GM21367 (cell line): Measurements from ENCODE around the gene BEST3.
"Not testable (repeated sequence)": the region's sequence is repeated elsewhere in the genome, so short reads cannot be mapped to it uniquely, and the experiment has no call there.

Experiments used
- ATAC-seq: cut with Tn5 transposase; IDR thresholded peaks from one replicate; pipeline ENCODE4 v1.9.1; 2021; ENCODE audit not compliant: unreplicated experiment

The BEST3 gene

DNA sequence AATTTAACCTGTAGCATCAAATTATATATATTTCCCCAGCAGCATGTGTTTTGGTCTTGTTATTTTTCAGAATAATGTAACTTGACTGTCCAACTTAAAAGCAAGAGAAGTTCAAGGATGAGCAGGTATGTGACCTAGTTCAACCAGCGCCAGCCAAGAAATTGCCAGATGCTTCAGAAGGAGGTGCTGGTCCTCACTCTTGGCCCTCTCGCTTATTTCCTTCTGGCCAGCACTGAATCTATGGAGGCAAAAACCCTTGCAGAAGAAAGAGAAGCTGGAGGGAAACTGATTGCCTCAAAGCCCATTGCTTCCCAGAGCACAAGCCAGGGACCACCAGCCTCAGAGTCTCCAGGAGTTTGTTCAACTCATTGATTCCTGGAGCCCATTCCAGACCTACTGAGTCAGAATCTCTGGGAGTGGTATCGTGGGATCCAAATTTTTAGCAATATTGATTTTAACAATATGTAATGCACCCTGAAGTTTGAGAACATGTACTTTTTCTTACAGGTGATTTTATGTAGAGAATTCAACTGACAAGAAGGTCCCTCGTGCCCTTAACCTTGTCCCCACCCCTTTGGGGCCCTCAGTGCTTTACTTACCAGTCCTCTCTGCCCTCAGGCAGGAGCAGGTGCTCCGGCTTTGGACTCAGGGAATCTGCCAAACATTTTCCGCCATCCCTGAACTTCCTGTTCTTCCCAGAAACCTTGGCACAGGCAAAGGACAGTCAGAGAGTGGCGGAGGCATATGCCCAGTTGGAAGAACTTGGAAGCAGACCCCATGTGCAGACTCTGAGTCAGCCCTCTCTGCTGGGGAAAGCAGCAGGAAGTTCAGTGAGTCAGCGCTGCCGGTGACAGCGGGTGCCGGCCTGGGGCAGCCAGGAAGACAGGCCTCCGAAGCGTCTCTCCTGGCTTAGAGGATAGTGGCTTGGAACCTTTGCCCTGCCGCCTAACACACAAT, 10.4 kb downstream of the BEST3 start:
- no peak for ATAC-seq

DNA sequence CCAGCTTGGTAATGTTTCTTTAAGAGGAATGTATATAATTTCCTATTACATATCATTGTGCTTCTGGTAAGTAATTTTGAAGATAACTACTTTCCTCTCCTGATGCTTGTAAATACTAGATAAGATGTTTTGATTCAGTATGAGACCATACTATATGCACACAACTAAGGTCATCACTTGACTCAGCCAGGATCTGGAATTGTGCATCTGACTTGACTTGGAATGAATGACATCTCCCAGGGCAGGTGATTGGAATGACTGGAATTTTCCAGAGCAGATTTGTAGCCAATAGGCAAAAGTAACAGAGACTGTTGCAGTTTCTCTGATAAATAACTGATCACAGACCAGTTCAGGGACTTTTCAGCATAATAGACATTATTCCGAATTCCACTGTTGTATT, 11.1 kb downstream of the BEST3 start:
- ATAC-seq = no peak

DNA sequence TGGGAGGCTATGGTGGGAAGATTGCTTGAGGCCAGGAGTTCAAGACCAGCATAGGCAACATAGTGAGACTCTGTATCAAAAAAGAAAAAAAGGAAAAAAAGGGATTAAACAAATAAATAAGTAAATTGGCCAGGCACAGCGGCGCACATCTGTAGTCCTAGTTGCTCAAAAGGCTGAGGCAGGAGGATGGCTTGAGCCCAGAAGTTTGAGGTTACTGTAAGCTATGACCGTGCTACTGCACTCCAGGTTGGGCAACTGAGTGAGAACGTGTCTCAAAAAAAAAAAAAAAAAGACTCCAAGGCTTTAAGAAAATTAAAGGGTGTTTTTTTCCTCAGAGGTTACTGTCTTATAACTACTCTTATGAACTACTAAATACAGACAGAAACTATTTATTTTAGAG, 11.7 kb downstream of the BEST3 start:
- ATAC-seq = no peak

DNA sequence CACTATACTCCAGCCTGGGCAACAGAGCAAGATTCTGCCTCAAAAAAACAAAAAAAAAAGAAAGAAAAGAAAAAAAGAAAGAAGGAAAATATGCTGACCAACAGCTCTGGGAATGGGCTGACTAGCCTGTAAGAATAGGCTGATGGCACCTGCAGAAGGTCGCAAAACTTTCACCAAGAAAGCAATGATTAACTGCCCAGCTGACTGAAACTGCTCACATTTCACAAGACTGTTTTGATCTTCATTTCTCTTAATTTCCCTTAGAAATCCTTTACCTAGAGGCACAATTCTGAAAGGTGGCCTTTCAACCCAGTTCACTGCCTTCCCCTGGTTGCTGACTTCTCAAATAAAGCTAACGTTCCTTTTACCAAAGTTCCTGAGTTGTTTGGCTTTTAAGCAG, 12.4 kb downstream of the BEST3 start:
- ATAC-seq = no peak

DNA sequence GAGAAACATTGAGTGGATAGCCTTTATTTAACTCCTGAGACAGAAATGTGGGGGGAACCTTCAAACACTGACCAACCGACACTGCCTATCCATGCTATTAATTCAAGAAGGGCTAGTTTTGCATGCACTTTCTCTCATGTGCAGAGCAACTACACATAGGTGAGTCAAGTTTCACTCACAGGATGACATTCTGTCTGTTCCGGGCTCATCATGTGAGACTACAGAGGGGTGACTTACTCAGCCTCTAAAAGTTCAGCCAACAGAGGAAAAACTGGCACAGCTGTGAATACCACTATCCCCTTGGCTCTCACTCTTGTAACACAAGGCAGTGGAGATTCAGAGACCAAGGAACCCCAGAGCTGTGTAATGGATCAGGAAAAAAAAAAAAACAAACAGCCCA, 13.3 kb downstream of the BEST3 start:
- no peak for ATAC-seq

DNA sequence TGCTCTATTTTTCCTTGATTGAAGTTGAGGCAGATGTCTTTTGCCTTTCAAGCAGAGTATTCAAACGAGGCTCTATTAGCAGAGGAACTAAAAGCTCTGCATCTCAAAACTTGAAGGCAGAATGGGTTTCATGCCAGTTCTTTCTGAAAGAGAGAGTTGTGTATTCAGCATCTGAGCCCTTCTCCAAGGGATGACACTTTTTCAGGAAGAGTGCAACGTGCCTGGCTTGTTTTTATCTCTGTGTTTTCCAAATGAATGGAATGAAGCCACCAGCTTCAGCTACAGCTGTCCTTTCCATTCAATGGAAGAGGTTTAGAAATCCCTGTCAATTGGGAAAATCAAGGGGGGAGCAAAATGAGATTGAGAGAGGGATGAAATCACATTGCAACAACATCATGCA, 14.6 kb downstream of the BEST3 start:
- no peak for ATAC-seq

DNA sequence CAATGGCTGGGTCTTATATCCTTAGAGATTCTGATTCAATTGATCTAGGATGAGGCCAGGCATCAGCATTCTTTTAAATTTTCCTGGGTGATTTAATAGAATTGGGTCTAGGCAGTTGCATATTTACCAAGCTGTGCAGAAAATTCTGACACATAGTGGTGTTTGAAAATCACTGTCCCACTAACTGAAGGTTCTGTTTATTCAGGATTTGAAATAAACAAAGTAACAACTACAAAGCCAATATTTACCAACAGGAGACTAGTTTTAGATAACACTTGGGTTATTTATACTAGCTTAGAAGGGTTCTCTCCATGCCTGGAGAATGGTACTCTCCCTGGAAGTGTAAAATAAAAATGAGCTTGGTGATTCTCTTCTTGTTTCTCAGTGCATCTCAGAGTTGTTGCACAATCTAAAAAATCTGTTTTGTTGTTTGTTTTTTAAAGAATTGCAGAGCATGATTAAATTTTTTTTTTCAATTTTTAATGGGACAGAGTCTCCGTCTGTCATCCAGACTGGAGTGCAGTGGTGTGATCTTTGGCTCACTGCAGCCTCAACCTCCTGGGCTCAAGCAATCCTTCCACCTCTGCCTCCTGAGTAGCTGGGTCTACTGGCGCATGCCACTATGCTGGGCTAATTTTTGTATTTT, 16.9 kb downstream of the BEST3 start:
- ATAC-seq = no peak

DNA sequence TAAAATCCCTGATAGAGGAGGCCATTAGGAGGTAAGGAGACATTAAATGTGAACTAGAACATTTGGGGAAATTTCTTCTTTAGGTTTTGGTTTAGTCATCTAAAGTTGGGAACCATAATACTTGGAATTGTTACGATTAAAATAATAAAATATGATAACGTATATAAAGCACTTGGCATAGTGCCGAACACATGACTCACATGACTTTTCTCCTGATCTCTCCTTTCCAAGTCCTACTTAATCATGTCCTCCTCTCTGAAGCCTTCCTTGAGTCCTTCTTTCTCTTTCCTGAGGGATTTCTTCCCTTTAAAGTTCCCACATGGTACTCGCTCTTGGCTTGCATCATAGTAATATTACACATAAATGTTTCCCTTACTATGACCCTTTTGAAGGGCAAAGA, 20.0 kb downstream of the BEST3 start:
- no peak for ATAC-seq

DNA sequence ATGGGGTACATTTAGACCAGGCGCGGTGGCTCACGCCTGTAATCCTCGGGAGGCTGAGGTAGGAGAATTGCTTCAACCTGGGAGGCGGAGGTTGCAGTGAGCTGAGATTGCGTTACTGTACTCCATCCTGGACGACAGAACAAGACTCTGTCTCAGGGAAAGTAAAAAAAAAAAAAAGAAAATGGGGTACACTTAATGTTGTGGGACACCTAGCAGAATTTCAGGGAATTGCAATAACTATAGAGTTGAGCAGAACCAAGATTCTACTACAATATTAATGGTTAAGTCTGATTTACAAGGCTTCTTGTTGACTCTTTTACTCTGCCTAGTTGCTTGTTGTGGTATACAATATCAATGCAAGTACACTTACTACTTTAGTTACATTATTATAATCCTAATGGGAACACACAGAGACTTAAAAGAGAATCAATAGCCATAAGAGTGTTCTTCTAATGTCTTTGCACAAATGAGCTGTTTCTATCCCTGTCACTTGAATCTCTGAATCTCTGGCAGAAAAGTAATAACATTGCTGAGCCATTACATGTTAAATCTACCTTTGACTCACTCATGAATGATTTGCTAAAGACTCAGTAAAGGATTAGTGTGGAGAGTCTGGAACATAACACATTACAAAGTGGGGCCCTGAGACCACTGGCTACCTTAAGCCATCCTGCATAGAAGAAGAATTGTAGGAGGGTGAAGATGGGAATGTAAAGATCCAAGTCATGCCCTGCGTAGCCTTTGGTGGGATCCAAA, 22.7 kb downstream of the BEST3 start:
- no peak for ATAC-seq

DNA sequence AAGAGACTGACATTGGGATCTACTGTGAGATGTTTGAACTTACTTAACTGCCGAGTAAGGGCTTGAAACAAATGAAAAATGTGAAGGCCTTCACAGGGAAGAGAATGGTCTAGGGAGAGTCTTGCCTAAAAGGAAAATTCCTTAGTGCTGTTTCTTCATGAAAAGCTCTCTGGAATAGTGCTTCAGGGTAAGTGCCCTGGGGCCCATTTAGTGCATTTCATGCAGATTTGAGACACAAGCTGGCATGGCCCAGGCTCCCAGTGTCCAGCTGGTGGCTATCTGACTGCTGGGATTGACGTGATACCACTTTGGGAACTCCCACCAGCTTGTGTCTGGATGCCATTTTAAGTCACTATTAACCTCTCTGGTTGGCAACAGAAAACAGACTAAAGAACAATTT, 26.9 kb downstream of the BEST3 start:
- ATAC-seq = no peak

DNA sequence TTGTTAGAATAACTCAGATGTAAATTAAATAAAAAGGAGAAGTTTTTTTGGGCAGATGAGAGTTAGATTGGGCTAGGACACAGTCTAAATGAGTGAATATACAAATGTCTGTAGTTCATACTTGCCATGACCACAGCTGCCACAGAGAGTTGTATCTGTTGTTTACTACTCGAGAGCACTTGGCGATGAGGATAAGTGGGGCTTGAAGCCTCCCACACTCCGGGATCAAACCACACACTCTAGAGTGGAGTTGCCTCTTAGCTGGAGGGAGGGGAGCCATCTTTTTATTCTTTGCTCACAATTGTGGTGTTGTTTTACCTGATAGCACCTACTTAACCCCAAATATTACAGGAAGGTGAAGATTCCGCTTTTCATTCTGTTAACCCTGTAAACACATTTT, 27.5 kb downstream of the BEST3 start:
- ATAC-seq = no peak

DNA sequence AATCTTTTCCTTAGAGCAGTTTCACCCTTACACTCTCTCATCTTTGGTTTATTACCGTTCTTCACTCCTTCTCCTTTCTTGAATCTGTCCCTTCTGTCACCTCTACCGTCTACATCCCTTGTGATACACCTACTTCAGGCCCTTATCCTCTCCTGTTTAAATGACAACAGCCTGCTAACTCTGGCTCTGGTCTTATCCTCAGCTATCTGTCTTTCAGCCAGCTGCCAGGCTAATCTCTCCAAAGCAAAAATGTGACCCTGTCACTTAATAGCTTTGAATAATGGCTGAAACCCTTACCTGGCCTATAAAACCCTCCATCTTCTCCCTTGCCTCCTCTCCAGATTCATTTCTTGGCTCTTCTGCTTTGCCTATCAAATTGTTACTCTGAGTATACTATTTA, 32.3 kb downstream of the BEST3 start:
- no peak for ATAC-seq

DNA sequence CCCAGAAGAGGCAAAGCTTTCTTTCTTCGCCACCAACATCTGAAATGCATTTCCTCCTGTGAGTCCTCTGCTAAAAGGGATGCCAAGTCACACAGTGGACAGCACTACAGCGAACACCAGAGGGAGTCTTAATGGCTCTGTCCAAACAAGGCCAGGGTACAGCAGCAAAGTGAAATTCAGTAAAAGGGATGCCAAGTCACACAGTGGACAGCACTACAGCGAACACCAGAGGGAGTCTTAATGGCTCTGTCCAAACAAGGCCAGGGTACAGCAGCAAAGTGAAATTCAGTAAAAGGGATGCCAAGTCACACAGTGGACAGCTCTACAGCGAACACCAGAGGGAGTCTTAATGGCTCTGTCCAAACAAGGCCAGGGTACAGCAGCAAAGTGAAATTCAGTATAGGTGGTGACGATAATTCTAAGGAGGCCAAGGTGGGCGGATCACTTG, 34.1 kb downstream of the BEST3 start:
- ATAC-seq = not testable (repeated sequence)

DNA sequence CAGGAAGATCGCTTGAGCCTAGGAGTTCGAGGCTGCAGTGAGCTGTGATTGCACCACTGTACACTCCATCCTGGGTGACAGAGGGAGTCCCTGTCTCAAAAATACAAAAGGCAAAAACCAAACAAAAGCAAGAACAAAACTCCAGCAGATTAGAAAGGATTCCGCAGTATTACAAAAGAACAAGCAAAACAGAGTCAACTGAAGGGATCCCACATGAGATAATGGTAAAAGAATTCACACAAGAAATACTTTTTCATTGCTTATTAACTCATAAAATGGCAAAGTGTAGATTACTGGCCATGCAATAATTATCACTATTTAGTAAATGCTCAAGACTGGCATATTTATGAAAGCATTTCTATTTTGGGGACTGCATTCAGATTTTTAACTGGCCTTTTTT, 35.4 kb downstream of the BEST3 start:
- no peak for ATAC-seq

DNA sequence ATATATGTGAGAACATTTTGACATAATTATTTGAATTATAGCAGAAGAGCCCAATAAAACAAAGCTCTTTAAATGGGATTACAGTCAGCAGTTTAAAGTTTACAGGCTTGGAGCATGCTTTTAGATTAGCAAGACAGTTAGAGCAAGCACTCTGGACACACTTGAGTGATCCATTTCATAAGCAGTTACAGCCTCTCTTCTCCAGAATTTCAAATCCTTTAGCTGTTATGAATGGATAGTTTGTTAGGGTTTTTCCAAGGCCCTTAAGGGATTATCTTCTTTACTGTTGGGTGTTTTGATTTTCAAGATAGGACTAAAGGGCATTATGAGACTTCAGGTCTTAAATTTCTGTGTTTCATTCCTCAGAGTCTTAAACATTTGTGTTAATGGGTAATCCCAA, 36.3 kb downstream of the BEST3 start:
- ATAC-seq = no peak

DNA sequence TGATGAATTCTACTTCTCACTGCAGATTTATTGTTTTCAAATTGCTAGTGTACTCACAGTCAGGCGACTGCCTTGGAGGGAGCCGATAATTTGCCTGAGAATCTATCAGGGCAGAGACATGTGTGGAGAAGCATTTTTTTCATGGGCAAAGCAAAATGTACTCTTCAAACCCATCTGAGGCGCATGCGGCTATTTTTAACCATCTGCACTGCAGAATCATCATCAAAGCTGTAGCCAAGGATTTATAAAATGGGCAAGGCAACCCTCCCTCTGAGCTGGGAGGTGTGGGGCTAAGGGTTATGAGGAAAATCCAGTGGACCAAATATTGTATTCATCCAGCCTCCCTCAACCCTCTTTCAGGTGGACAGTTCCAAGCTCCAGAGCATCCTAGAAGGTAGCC, 37.7 kb downstream of the BEST3 start:
- no peak for ATAC-seq

DNA sequence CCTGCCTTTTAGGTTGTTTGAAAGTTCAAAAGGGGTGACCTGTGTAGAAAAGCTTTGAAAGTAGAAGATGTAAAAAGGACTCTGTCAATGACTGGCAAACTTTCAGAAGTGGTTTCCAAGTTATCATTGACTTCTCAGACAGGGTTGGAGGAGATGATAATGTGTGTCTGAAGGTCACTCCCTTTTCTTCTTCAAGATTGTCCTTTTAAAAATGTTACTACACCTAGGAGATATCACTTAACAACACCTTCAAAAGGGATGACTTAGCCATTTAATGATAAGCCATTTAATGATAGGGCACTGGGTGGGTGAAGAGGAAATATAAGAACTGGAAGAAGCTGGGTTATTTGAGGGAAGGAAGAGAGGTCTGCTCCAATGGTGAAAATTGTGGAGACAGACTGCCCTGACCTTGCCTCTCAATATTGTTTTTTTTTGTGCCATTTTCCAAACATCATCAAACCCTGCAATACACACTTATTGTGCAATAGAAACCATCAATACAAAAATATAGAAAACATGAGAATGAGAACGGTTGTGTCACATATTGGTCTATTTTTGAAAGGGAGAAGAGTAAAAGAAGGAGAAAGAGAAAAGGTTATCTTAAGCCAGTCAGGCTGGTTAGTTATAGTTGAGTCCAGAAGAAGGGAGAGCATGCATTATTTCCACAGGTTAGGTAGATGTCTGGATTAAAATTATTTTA, 38.8 kb downstream of the BEST3 start:
- ATAC-seq = no peak

DNA sequence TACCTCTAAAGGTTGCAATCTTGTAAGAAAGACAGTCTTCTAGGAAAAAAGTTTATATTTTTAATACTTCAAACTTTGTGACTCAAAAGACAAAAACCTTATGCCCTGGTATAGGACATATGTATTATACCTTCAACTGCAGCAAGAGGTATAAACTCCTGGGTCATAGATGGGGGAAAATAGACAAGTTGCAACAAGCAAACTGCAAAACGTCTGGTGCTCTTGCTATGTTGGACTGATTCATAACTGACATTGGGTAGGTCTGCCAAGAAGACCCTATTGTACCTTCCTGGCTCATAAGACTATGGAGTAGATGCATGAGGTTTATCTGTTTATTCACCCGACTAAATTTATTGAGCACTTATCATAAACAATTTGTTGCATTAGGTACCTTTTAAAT, 40.9 kb downstream of the BEST3 start:
- no peak for ATAC-seq

DNA sequence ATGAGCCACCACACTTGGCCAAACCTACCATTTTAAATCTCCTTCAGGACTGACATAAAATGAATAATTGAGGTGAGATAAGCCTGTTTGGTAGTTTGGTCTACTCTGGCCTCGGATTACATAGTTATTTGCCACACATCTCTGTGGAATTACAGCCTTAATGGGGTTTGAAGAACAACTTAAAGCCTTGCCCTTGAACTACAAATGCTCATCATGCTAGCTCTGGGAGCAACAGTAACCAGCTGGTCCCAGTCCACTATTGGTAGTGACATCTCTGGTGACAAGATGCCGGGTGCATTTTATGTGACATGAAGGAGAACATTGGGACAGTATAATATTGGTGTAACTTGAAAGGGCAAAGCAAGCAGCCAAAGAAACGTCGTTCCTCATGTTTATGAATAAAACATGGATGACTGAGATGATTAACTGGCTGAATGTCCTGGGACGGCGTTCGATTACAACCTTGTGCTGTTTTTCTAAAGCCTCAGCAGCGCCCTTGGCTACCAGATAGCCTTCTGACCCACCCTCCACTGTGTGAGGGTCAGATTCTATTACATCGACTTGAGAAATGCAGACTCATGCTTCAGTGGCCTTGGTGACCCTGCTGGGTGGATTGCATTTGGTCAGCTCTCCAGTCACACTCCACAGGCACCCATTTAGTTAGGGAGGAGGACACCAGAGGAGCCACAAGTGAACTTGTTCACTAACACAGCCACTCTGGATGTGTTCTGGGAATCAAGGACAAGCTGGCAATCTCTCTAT, 41.5 kb downstream of the BEST3 start:
- ATAC-seq = no peak

DNA sequence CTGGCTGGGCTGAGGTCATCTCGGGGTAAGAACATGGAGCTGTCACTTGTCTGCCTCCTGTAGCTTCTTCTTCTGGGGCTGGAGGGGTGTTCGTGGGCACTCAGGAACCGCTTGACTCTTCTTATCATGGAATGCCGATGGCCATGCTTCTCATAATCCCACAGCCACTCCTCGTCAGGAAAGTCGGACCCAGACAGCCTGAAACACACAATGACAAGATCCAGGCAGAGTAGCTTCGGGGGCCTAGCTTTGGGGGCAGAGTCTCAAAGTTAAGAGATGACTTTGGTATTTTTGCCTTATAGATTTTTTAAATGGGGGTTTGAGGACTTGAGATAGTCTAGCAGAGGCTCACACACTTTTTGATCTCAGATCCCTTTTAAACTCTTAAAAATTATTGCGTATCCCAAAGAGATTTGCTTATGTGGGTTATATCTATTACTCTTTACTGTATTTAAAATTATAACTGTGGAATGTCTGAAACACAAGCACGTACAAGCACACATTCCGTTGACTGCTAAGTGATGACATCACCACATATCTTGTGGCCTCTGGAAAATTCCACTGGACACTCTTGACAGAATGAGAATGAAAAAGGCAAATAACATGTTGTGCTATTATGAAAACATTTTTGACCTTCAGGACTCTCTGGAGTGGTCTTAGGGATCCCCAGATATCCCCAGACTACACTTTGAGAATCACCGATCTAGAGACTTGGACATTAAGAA, 43.3 kb downstream of the BEST3 start:
- no peak for ATAC-seq
